ENCODE results near the gene LHX5. TPM values are rescaled to one million over a fixed set of nuclear protein-coding genes. Genes with fewer than 3 reads are reported as not detected.

The LHX5 gene
- polyA plus RNA-seq, 4 donors, result not detected

DNA sequence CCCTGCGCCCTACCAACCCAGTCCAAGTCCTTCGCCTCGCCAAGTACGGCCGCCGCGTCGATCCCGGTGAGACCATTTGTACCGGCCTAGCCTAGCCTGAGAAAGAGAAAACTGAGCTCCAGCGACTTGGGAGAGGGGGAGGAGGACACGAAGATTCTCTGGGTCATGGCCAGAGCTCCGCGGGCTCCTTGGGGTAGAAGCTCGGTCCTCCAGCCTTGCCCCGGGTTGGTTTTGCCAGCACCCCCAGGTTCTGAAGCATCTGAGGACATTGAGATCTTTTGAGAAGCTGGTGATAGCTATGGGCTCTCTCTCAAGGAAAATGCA, 7.3 kb downstream of the LHX5 start:
- FAIRE-seq, result no peak
- no peak overlapping the region for H3K27ac ChIP-seq (ENCODE audit: low read depth in 1 of 3, low read length in 2 of 3)
- H3K9me3 ChIP-seq (ENCODE audit: control insufficient read depth in 2 of 2, insufficient read depth in 1 of 2, low read depth in 1 of 2, low read length in 1 of 2), result no peaks in the 10 kb centered on the region
- WGBS, 3 donors, result 4 to 7% (median 7%) methylated on average over 16 of the region's 16 CpGs
- H3K27me3 ChIP-seq (ENCODE audit: control insufficient read depth in 3 of 3, insufficient read depth in 3 of 3, low read length in 3 of 3), result peaks cover 30 to 86% (median 49%) of the 10 kb centered on the region in 3 donors
- no peak overlapping the region for H3K4me3 ChIP-seq (ENCODE audit: low read depth in 1 of 3, low read length in 3 of 3)
- no peak for DNase-seq
- H3K4me1 ChIP-seq (ENCODE audit: control insufficient read depth in 3 of 3, insufficient read depth in 2 of 3, low read depth in 1 of 3, low read length in 2 of 3), result peaks cover 0 to 3% (median 0%) of the 10 kb centered on the region in 3 donors
- H3K36me3 ChIP-seq (ENCODE audit: control insufficient read depth in 3 of 3, insufficient read depth in 2 of 3, low read depth in 1 of 3, low read length in 3 of 3), result no peaks in the 10 kb centered on the region

DNA sequence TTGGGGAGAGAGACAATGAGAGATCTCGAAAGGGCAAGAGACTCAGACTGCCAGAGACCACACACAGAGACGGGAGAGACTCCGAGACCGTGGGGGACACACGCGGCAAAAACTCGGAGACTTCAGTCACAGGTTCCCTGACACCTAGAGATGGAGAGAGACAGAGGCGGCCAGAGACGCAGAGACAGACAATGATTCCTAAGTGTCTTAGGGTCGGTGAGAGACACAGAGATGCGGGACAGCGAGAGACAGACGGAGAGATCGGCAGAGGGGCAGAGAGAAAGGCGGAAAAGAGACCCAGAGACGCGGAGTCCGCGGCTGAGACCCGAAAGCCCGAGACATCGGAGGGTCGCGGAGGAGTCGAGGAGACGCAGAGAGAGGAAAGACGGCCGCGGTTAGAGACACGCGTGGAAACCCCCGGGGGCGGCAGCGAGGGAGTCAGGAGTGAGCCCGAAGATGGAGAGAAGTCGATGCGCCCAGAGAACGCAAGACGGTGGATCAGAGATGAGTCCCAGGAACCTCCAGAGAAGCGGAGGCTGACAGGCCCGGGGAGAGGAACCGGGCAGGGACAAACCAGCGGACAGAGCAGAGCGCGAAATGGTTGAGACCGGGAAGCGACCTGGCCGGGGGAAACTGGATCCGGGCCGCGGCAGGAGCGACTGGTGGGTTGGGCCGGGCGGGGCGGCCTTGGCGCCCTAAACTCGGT, 7.8 kb downstream of the LHX5 start:
- no peak overlapping the region for H3K4me3 ChIP-seq (ENCODE audit: low read depth in 1 of 3, low read length in 3 of 3)
- H3K36me3 ChIP-seq (ENCODE audit: control insufficient read depth in 3 of 3, insufficient read depth in 2 of 3, low read depth in 1 of 3, low read length in 3 of 3), result no peaks in the 10 kb centered on the region
- H3K27ac ChIP-seq (ENCODE audit: low read depth in 1 of 3, low read length in 2 of 3), result no peak overlapping the region
- WGBS, 3 donors, result 3 to 8% (median 7%) methylated on average over 53 to 57 of the region's 57 CpGs
- DNase-seq (no peak), FAIRE-seq (no peak)
- peaks cover 25 to 83% (median 46%) of the 10 kb centered on the region in 3 donors for H3K27me3 ChIP-seq (ENCODE audit: control insufficient read depth in 3 of 3, insufficient read depth in 3 of 3, low read length in 3 of 3)
- peaks cover 0 to 3% (median 0%) of the 10 kb centered on the region in 3 donors for H3K4me1 ChIP-seq (ENCODE audit: control insufficient read depth in 3 of 3, insufficient read depth in 2 of 3, low read depth in 1 of 3, low read length in 2 of 3)
- no peaks in the 10 kb centered on the region for H3K9me3 ChIP-seq (ENCODE audit: control insufficient read depth in 2 of 2, insufficient read depth in 1 of 2, low read depth in 1 of 2, low read length in 1 of 2)

DNA sequence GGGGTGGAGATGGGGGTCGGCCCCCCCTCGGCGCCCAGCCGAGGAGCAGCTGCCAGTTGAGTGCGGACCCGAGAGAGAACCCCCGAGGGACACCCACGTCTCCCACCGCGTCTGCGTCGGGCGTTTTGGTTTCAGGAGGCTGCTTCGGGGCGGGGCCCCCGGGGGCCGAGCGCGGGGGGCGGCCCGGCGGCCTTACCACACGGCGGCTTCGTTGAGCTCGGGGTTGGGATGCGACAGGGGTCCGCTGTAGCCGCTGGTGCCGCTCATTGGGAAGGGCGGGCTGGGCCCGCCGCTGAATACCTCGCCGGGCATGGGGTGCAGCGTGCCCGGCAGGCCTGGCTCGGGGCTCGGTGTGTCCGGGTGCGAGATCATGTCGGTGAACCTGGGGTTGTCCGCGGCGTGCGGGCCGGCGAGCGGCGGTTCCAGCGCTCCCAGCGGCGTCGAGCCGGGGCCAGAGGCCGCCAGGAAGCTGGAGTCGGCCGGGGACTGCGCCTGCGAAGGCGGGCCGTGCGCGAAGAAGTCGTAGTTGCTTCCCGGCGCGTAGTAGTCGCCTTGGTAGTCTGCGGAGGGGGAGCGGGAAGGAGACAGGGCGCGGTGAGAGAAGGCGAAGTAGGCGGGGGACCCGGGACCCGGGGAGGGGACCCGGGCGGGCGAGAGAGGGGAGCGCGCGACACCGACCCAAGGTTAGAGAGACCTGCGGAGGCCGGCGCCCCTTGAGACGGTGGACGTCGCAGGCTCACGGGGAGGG, 8.5 kb downstream of the LHX5 start:
- peaks cover 20 to 77% (median 42%) of the 10 kb centered on the region in 3 donors for H3K27me3 ChIP-seq (ENCODE audit: control insufficient read depth in 3 of 3, insufficient read depth in 3 of 3, low read length in 3 of 3)
- 3 to 7% (median 5%) methylated on average over 72 to 91 of the region's 91 CpGs for WGBS, 3 donors
- no peak for DNase-seq
- H3K4me3 ChIP-seq (ENCODE audit: low read depth in 1 of 3, low read length in 3 of 3), result peak overlapping the region in 1 of 3 donors; percentile 16
- no peak overlapping the region for H3K27ac ChIP-seq (ENCODE audit: low read depth in 1 of 3, low read length in 2 of 3)
- H3K9me3 ChIP-seq (ENCODE audit: control insufficient read depth in 2 of 2, insufficient read depth in 1 of 2, low read depth in 1 of 2, low read length in 1 of 2), result no peaks in the 10 kb centered on the region
- FAIRE-seq, result no peak
- H3K36me3 ChIP-seq (ENCODE audit: control insufficient read depth in 3 of 3, insufficient read depth in 2 of 3, low read depth in 1 of 3, low read length in 3 of 3), result no peaks in the 10 kb centered on the region
- H3K4me1 ChIP-seq (ENCODE audit: control insufficient read depth in 3 of 3, insufficient read depth in 2 of 3, low read depth in 1 of 3, low read length in 2 of 3), result peaks cover 0 to 3% (median 0%) of the 10 kb centered on the region in 3 donors

DNA sequence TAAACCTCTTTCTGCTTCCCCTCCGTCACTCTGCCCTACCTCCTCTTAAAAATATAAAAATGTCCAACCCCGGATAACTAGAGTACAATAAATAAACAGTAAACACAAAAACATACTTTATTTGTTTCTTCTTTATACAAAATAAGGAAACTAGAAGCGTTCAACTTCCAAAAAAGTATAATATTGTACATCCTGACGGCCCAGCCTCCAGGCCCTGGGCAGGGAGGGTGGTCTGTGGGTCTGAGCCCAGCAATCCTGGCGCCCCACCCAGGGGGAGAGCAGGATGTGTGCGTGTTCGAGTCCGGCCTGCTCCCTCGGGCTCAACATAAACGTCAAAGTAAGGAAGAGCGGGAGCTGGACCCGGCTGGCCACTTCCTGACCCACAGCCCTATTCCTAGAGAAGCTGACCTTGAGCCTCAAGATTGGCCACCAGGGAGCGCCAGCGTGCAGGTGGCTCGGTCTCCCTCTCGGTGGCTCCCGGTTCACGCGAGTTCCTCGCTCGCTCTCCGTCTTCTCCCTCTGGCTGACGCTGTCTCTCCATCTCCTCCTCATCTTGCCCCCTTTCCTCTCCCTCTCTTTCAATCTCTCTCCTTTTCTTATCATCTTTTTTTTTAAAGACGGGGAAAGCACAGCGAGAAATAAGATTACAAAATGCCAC, 9.4 kb downstream of the LHX5 start:
- 10 to 13% (median 12%) methylated on average over 25 of the region's 25 CpGs for WGBS, 3 donors

DNA sequence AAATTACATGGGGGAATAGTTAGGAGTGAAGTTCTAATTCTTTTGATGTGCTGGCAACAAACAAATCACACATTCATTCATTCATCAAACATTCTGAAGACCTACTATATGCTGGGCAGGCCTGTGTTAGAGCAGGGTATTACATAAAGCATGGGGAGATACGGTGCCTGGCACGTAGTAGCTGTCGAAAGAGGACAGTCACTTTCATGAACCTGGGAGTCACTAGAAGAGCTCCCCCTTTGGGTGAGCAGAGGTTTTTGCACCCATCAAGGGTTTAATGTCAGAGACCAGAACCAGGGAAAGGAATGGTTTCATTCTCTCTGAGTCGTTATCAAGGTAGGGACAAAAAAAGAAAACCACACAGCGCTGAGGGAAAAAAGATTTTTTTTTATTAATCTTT, 10.0 kb downstream of the LHX5 start:
- H3K9me3 ChIP-seq (ENCODE audit: control insufficient read depth in 2 of 2, insufficient read depth in 1 of 2, low read depth in 1 of 2, low read length in 1 of 2), result no peaks in the 10 kb centered on the region
- no peak overlapping the region for H3K27ac ChIP-seq (ENCODE audit: low read depth in 1 of 3, low read length in 2 of 3)
- FAIRE-seq, result no peak
- peaks cover 18 to 68% (median 35%) of the 10 kb centered on the region in 3 donors for H3K27me3 ChIP-seq (ENCODE audit: control insufficient read depth in 3 of 3, insufficient read depth in 3 of 3, low read length in 3 of 3)
- 25 to 49% (median 37%) methylated on average over 5 of the region's 5 CpGs for WGBS, 3 donors
- H3K36me3 ChIP-seq (ENCODE audit: control insufficient read depth in 3 of 3, insufficient read depth in 2 of 3, low read depth in 1 of 3, low read length in 3 of 3), result no peaks in the 10 kb centered on the region
- DNase-seq, result peak in 1 of 2 donors; percentile 12
- H3K4me1 ChIP-seq (ENCODE audit: control insufficient read depth in 3 of 3, insufficient read depth in 2 of 3, low read depth in 1 of 3, low read length in 2 of 3), result peaks cover 0 to 3% (median 0%) of the 10 kb centered on the region in 3 donors
- H3K4me3 ChIP-seq (ENCODE audit: low read depth in 1 of 3, low read length in 3 of 3), result no peak overlapping the region

More for the DNA sequence above, 9.4 kb downstream of the LHX5 start:
- Histone ChIP-seq H3K4me1 (ENCODE audit: control insufficient read depth in 3 of 3, insufficient read depth in 2 of 3, low read depth in 1 of 3, low read length in 2 of 3) (peaks cover 0 to 3% (median 0%) of the 10 kb centered on the region in 3 donors), H3K27ac (ENCODE audit: low read depth in 1 of 3, low read length in 2 of 3) (no peak overlapping the region), H3K4me3 (ENCODE audit: low read depth in 1 of 3, low read length in 3 of 3) (no peak overlapping the region), H3K27me3 (ENCODE audit: control insufficient read depth in 3 of 3, insufficient read depth in 3 of 3, low read length in 3 of 3) (peaks cover 18 to 74% (median 40%) of the 10 kb centered on the region in 3 donors), H3K36me3 (ENCODE audit: control insufficient read depth in 3 of 3, insufficient read depth in 2 of 3, low read depth in 1 of 3, low read length in 3 of 3) (no peaks in the 10 kb centered on the region), H3K9me3 (ENCODE audit: control insufficient read depth in 2 of 2, insufficient read depth in 1 of 2, low read depth in 1 of 2, low read length in 1 of 2) (no peaks in the 10 kb centered on the region)
- FAIRE-seq, result no peak
- DNase-seq, result peak; percentile 67 to 83

DNA sequence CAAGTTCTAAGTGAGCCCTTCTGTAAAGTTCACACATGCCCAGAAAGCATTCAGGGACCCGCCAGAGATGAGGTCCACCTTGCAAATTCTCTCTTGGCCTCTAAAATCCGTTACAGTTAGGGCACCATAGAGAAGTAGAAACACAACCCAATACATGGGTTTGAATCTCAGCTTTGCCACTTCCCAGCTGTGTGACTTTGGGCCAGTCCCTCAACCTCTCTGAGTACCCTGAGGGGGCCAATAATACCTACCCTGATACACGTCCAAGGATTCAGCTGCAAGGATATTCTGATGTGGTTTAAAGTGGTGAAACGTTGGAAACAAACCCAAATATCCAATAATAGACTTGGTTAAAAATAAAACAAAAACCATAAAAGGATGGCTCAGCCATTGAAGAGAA, 11.7 kb downstream of the LHX5 start:
- Histone ChIP-seq H3K4me3 (ENCODE audit: low read depth in 1 of 3, low read length in 3 of 3) (no peak overlapping the region), H3K9me3 (ENCODE audit: control insufficient read depth in 2 of 2, insufficient read depth in 1 of 2, low read depth in 1 of 2, low read length in 1 of 2) (no peaks in the 10 kb centered on the region), H3K4me1 (ENCODE audit: control insufficient read depth in 3 of 3, insufficient read depth in 2 of 3, low read depth in 1 of 3, low read length in 2 of 3) (peaks cover 0 to 3% (median 0%) of the 10 kb centered on the region in 3 donors), H3K27me3 (ENCODE audit: control insufficient read depth in 3 of 3, insufficient read depth in 3 of 3, low read length in 3 of 3) (peaks cover 15 to 51% (median 21%) of the 10 kb centered on the region in 3 donors), H3K36me3 (ENCODE audit: control insufficient read depth in 3 of 3, insufficient read depth in 2 of 3, low read depth in 1 of 3, low read length in 3 of 3) (no peaks in the 10 kb centered on the region), H3K27ac (ENCODE audit: low read depth in 1 of 3, low read length in 2 of 3) (no peak overlapping the region)
- no peak for FAIRE-seq
- no peak for DNase-seq
- WGBS, 3 donors, result 29 to 38% (median 36%) methylated on average over 4 of the region's 4 CpGs

DNA sequence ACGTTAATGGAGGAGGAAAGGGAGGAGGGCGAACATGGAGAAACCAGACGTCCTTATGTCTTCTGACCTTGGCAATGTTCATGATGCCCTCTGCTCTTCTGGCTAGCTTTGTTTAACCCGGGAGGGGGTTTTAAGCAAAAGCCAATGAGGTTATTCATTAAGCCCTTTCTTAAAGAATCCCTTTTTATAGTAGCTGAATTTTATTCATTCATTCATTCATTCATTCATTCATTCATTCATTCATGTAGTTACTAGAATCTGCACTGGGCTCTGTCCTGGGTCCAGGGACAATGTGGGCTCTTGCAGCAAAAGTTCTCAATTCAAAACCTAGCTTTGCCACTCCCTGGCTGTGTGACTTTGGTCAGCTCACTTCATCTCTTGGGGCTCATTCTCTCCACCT, 14.0 kb downstream of the LHX5 start:
- no peaks in the 10 kb centered on the region for H3K36me3 ChIP-seq (ENCODE audit: control insufficient read depth in 3 of 3, insufficient read depth in 2 of 3, low read depth in 1 of 3, low read length in 3 of 3)
- WGBS, 3 donors, result 28 to 51% (median 42%) methylated on average over 4 of the region's 4 CpGs

DNA sequence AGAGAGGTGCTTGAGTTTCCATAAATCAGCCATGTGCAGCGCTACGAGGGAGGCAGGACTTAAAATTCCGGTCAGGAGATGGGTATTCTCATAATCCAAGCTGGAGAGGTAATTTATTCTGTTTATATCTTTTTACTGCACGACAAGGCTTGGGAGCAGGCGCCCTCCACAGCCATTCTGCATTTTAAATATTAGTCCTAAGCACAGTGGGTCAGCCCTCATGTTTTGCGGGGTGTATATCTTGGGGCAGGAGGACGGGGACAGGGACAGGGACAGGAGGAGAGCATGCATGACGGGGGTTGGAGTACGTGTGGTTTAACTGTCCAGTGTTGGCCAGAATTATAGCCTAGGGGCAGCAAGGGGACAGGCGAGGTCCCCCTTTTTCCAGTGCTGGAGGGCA, 14.5 kb downstream of the LHX5 start:
- peaks cover 0 to 27% (median 7%) of the 10 kb centered on the region in 3 donors for H3K27me3 ChIP-seq (ENCODE audit: control insufficient read depth in 3 of 3, insufficient read depth in 3 of 3, low read length in 3 of 3)
- H3K27ac ChIP-seq (ENCODE audit: low read depth in 1 of 3, low read length in 2 of 3), result no peak overlapping the region
- peaks cover 0 to 1% (median 0%) of the 10 kb centered on the region in 3 donors for H3K4me1 ChIP-seq (ENCODE audit: control insufficient read depth in 3 of 3, insufficient read depth in 2 of 3, low read depth in 1 of 3, low read length in 2 of 3)
- H3K9me3 ChIP-seq (ENCODE audit: control insufficient read depth in 2 of 2, insufficient read depth in 1 of 2, low read depth in 1 of 2, low read length in 1 of 2), result no peaks in the 10 kb centered on the region
- no peak overlapping the region for H3K4me3 ChIP-seq (ENCODE audit: low read depth in 1 of 3, low read length in 3 of 3)
- no peak for FAIRE-seq
- 58 to 63% (median 59%) methylated on average over 10 of the region's 10 CpGs for WGBS, 3 donors
- no peaks in the 10 kb centered on the region for H3K36me3 ChIP-seq (ENCODE audit: control insufficient read depth in 3 of 3, insufficient read depth in 2 of 3, low read depth in 1 of 3, low read length in 3 of 3)
- no peak for DNase-seq

More for the DNA sequence above, 14.0 kb downstream of the LHX5 start:
- H3K4me3 ChIP-seq (ENCODE audit: low read depth in 1 of 3, low read length in 3 of 3), result no peak overlapping the region
- DNase-seq (no peak), FAIRE-seq (no peak)
- H3K4me1 ChIP-seq (ENCODE audit: control insufficient read depth in 3 of 3, insufficient read depth in 2 of 3, low read depth in 1 of 3, low read length in 2 of 3), result peaks cover 0 to 3% (median 0%) of the 10 kb centered on the region in 3 donors
- H3K27ac ChIP-seq (ENCODE audit: low read depth in 1 of 3, low read length in 2 of 3), result no peak overlapping the region
- H3K27me3 ChIP-seq (ENCODE audit: control insufficient read depth in 3 of 3, insufficient read depth in 3 of 3, low read length in 3 of 3), result peaks cover 0 to 32% (median 7%) of the 10 kb centered on the region in 3 donors
- no peaks in the 10 kb centered on the region for H3K9me3 ChIP-seq (ENCODE audit: control insufficient read depth in 2 of 2, insufficient read depth in 1 of 2, low read depth in 1 of 2, low read length in 1 of 2)

Data from small intestine (tissue), 7 donors.